ENCODE data around the gene ZNF670.
"Not testable (repeated sequence)": the region's sequence is repeated elsewhere in the genome, so short reads cannot be mapped to it uniquely, and the experiment has no call there.

ZNF670 gene

DNA sequence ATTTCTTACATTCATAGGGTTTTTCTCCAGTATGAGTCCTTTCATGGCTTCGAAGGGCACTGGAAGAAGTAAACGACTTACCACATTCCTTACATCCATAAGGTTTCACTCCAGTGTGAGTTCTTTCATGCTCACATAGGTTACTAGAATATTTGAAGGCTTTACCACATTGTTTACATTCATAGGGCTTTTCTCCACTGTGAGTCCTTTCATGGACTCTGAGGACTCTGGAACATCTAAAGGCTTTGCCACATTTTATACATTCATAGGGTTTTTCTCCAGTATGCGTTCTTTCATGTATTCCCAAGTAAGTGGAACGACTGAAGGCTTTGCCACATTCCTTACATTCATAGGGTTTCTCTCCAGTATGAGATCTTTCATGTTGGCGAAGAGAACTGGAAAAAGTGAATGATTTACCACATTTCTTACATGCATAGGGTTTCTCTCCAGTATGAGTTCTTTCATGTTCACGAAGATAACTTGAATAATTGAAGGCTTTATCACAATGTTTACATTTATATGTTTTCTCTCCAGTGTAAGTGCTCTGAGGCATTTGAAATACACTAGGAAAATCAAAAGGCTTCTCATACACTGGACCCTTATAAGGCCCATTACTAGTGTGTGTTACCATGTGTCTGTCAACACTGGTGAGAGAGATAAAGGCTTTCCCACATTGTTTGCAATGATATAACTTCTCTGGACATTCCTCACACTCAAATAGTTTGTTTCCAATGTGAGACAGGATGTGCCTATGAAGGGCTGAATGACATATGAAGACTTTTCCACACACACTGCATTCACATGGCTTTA is 40.9 kb downstream of the ZNF670 start:
- no peak for DNase-seq

DNA sequence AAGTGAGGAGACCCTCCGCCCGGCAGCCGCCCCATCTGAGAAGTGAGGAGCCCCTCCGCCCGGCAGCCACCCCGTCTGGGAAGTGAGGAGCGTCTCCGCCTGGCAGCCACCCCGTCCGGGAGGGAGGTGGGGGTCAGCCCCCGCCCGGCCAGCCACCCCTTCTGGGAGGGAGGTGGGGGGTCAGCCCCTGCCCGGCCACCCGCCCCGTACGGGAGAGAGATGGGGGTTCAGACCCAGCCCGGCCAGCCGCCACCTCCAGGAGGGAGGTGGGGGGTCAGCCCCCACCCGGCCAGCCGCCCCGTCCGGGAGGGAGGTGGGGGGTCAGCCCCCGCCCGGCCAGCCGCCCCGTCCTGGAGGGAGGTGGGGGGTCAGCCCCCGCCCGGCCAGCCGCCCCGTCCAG is 46.3 kb downstream of the ZNF670 start:
- not testable (repeated sequence) for DNase-seq

Data from stimulated activated CD4-positive, alpha-beta T cell treated with anti-CD3 and anti-CD28 coated beads, Interleukin-12 subunit alpha, Interleukin-12 subunit beta, amount 100 ng/mL, for 4 hours (primary cell).